Karpas-422 (cell line): ENCODE measurements around the gene XPR1. TPM values are rescaled to one million over a fixed set of nuclear protein-coding genes. Genes with fewer than 3 reads are reported as not detected.

Experiments
- DNase-seq: peaks from one replicate; pipeline ENCODE4 v3.0.0-alpha.2; 2015
- H2AFZ ChIP-seq: fragments of 200-600 bp; sonication (generic); 2 replicates; pipeline ENCODE4 v1.6.1; 2014; ENCODE audit warnings: antibody characterized with exemption, low read length, mixed read lengths
- H3K27ac ChIP-seq: fragments of 200-600 bp; sonication (generic); 2 replicates; pipeline ENCODE4 v1.5.1; 2014; ENCODE audit warnings: mild to moderate bottlenecking, low read length, moderate library complexity
- H3K27me3 ChIP-seq: fragments of 200-600 bp; sonication (generic); 2 replicates; pipeline ENCODE4 v1.6.1; 2014; ENCODE audit warnings: low read length, mixed read lengths
- H3K36me3 ChIP-seq: fragments of 200-600 bp; sonication (generic); 2 replicates; pipeline ENCODE4 v1.6.1; 2014; ENCODE audit warnings: low read length, mixed read lengths; ENCODE audit not compliant: insufficient read depth
- H3K4me1 ChIP-seq: fragments of 200-600 bp; sonication (generic); 2 replicates; pipeline ENCODE4 v1.6.1; 2014; ENCODE audit warnings: mild to moderate bottlenecking, low read length, mixed read lengths
- H3K4me2 ChIP-seq: fragments of 200-600 bp; sonication (generic); 2 replicates; pipeline ENCODE4 v1.6.1; 2014; ENCODE audit warnings: low read length, low read depth, mild to moderate bottlenecking; ENCODE audit not compliant: poor library complexity, severe bottlenecking
- H3K4me3 ChIP-seq: fragments of 200-600 bp; sonication (generic); 2 replicates; pipeline ENCODE4 v1.5.1; 2014; ENCODE audit warnings: mild to moderate bottlenecking, antibody characterized with exemption, low read length, mixed read lengths
- H3K79me2 ChIP-seq: fragments of 200-600 bp; sonication (generic); 2 replicates; pipeline ENCODE4 v1.6.1; 2014; ENCODE audit warnings: mild to moderate bottlenecking, low read length, mixed read lengths
- H3K9ac ChIP-seq: fragments of 200-600 bp; sonication (generic); 2 replicates; pipeline ENCODE4 v1.6.0; 2014; ENCODE audit warnings: low read length
- H3K9me2 ChIP-seq: fragments of 200-600 bp; sonication (generic), shearing (Covaris generic); replicated peaks from 2 replicates; pipeline ENCODE4 v1.6.0; 2014; ENCODE audit warnings: mild to moderate bottlenecking, low read length, moderate library complexity; ENCODE audit not compliant: insufficient read depth
- H3K9me3 ChIP-seq: fragments of 300-700, 200-600 bp; sonication (generic); 2 replicates; pipeline ENCODE4 v1.6.1; 2014; ENCODE audit warnings: low read length, mixed read lengths
- H4K20me1 ChIP-seq: fragments of 200-600 bp; sonication (generic); 2 replicates; pipeline ENCODE4 v1.6.1; 2014; ENCODE audit warnings: mild to moderate bottlenecking, antibody characterized with exemption, low read length, low read depth; ENCODE audit not compliant: insufficient read depth
- total RNA-seq: library from RNA; depleted of rRNA; stranded (reverse); fragments of >200 nt; shearing (Covaris generic); gene quantifications from 2 replicates; pipeline ENCODE4 v1.2.3, GENCODE V29; 2014; ENCODE audit warnings: low replicate concordance

The XPR1 gene
- total RNA-seq, 1 experiment from 2014 or later, result 38.3 TPM

DNA sequence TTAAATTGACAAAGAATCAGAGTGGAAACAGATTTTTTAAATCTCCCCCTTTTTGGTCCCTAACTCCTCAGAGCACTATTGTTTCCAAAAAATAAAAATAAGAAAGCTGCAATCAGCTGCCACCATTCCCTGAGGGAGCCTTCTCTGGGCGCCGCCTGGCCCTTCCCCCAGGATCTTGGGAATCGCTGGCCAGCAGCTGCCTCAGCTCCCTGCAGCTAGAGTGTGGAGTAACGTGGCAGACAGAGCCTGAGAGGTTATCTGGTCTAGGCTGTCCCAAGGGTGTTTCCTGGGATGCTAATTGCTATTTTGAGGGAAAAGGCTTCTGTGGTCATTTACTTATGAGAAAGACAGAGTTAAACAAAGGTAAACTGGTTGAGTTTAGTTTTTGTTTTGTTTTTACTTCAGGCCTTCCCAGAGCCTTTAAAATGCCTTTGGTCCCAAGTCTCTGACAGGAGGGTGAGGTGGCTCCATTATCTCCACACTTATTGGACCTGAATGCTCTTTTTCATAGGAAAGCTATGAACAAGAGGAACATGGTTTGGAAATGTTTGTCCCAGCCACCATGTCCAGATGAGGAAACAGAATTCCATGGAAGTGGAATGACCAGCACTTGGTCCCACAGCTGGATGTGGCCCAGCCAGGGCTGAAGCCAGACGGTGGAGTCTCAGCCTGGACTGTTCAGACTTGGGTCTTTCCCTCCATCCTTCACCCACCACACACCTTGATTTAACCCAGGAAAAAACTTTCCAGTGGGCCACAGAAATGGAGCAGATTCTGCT, 266.8 kb downstream of the XPR1 start:
- H3K36me3 ChIP-seq, result no peaks in the 10 kb centered on the region
- H3K9ac ChIP-seq, result no peak overlapping the region
- DNase-seq, result no peak
- H3K9me3 ChIP-seq, result no peaks in the 10 kb centered on the region
- no peak overlapping the region for H3K4me3 ChIP-seq
- H3K4me1 ChIP-seq, result no peaks in the 10 kb centered on the region
- H4K20me1 ChIP-seq, result no peaks in the 10 kb centered on the region
- no peak overlapping the region for H3K27ac ChIP-seq
- no peaks in the 10 kb centered on the region for H3K79me2 ChIP-seq
- no peak overlapping the region for H3K4me2 ChIP-seq
- H3K9me2 ChIP-seq, result no peaks in the 10 kb centered on the region
- H2AFZ ChIP-seq, result no peak overlapping the region
- no peaks in the 10 kb centered on the region for H3K27me3 ChIP-seq

GRCh38 chr1:180899262-180899661, 267.4 kb downstream of the XPR1 start:
- H3K9ac ChIP-seq, result no peak overlapping the region
- no peak overlapping the region for H3K4me2 ChIP-seq
- no peak overlapping the region for H3K27ac ChIP-seq
- H4K20me1 ChIP-seq, result no peaks in the 10 kb centered on the region
- H3K4me1 ChIP-seq, result no peaks in the 10 kb centered on the region
- no peak for DNase-seq
- H3K27me3 ChIP-seq, result no peaks in the 10 kb centered on the region
- no peak overlapping the region for H2AFZ ChIP-seq
- no peaks in the 10 kb centered on the region for H3K36me3 ChIP-seq
- no peaks in the 10 kb centered on the region for H3K9me3 ChIP-seq
- H3K4me3 ChIP-seq, result no peak overlapping the region
- no peaks in the 10 kb centered on the region for H3K79me2 ChIP-seq
- no peaks in the 10 kb centered on the region for H3K9me2 ChIP-seq

GRCh38 chr1:180901076-180901990, 269.5 kb downstream of the XPR1 start:
- H3K27me3 ChIP-seq, result no peaks in the 10 kb centered on the region
- H2AFZ ChIP-seq, result no peak overlapping the region
- DNase-seq, result no peak
- H3K4me2 ChIP-seq, result no peak overlapping the region
- H3K4me3 ChIP-seq, result no peak overlapping the region
- no peaks in the 10 kb centered on the region for H3K79me2 ChIP-seq
- no peaks in the 10 kb centered on the region for H3K9me3 ChIP-seq
- H3K27ac ChIP-seq, result no peak overlapping the region
- H3K4me1 ChIP-seq, result no peaks in the 10 kb centered on the region
- H3K36me3 ChIP-seq, result no peaks in the 10 kb centered on the region
- no peak overlapping the region for H3K9ac ChIP-seq
- no peaks in the 10 kb centered on the region for H4K20me1 ChIP-seq
- H3K9me2 ChIP-seq, result no peaks in the 10 kb centered on the region

GRCh38 chr1:180902541-180902940, 270.7 kb downstream of the XPR1 start:
- Histone ChIP-seq H3K79me2 (no peaks in the 10 kb centered on the region), H3K36me3 (no peaks in the 10 kb centered on the region), H4K20me1 (no peaks in the 10 kb centered on the region), H3K9ac (no peak overlapping the region), H3K4me1 (no peaks in the 10 kb centered on the region), H2AFZ (no peak overlapping the region), H3K9me2 (no peaks in the 10 kb centered on the region), H3K4me3 (no peak overlapping the region), H3K27me3 (no peaks in the 10 kb centered on the region), H3K9me3 (no peaks in the 10 kb centered on the region), H3K4me2 (no peak overlapping the region), H3K27ac (no peak overlapping the region)
- no peak for DNase-seq

GRCh38 chr1:180905927-180906326, 274.1 kb downstream of the XPR1 start:
- no peaks in the 10 kb centered on the region for H3K79me2 ChIP-seq
- H3K9me3 ChIP-seq, result no peaks in the 10 kb centered on the region

GRCh38 chr1:180906511-180906910, 274.7 kb downstream of the XPR1 start:
- H3K36me3 ChIP-seq, result no peaks in the 10 kb centered on the region
- H3K9me3 ChIP-seq, result no peaks in the 10 kb centered on the region
- H3K4me2 ChIP-seq, result no peak overlapping the region
- H3K79me2 ChIP-seq, result no peaks in the 10 kb centered on the region
- no peaks in the 10 kb centered on the region for H4K20me1 ChIP-seq
- H3K9ac ChIP-seq, result no peak overlapping the region
- no peaks in the 10 kb centered on the region for H3K27me3 ChIP-seq
- no peak overlapping the region for H3K27ac ChIP-seq
- H3K4me3 ChIP-seq, result no peak overlapping the region
- no peaks in the 10 kb centered on the region for H3K4me1 ChIP-seq
- DNase-seq, result no peak
- H3K9me2 ChIP-seq, result no peaks in the 10 kb centered on the region
- no peak overlapping the region for H2AFZ ChIP-seq

More at GRCh38 chr1:180905927-180906326, 274.1 kb downstream of the XPR1 start:
- no peaks in the 10 kb centered on the region for H4K20me1 ChIP-seq
- no peaks in the 10 kb centered on the region for H3K36me3 ChIP-seq
- no peak overlapping the region for H2AFZ ChIP-seq
- DNase-seq, result no peak
- H3K9me2 ChIP-seq, result no peaks in the 10 kb centered on the region
- H3K4me2 ChIP-seq, result no peak overlapping the region
- H3K4me3 ChIP-seq, result no peak overlapping the region
- H3K9ac ChIP-seq, result no peak overlapping the region
- H3K27me3 ChIP-seq, result no peaks in the 10 kb centered on the region
- H3K4me1 ChIP-seq, result no peaks in the 10 kb centered on the region
- no peak overlapping the region for H3K27ac ChIP-seq

DNA sequence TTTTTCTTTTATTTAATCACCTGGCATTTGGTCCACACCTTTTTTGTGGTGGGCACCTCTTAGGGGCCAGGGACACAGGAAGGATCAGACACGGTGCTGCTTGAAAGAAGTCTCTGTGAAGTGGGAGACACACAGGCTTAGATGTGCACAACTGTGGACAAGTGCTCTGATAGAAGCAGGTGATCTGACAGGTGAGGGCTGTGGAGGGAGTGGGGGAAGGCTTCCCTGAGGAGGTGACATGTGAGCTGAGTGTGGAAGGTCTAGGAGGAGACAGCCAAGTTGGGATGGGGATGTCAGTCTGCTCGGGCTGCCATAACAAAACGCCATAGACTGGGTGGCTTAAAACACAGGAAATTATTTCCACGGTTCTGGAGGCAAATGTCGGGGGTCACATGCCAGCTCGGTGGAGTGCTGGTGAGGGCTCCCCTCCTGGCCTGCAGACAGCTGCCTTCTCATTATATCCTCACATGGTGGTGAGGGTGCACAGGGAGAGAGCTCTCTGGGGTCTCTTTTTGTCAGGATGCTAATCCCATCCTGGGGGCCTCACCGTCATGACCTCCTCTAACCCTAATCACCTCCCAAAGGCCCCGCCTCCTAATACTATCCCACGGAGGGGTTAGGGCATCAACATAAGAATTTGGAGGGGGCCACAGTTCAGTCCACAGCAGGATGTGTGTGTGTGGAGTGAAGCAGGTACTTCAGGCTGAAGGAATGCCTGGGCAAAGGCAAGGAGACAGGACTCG, 275.7 kb downstream of the XPR1 start:
- no peak for DNase-seq
- Histone ChIP-seq H3K4me2 (no peak overlapping the region), H3K9ac (no peak overlapping the region), H3K36me3 (no peaks in the 10 kb centered on the region), H4K20me1 (no peaks in the 10 kb centered on the region), H2AFZ (no peak overlapping the region), H3K27me3 (no peaks in the 10 kb centered on the region), H3K27ac (no peak overlapping the region), H3K4me1 (no peaks in the 10 kb centered on the region), H3K4me3 (no peak overlapping the region), H3K79me2 (no peaks in the 10 kb centered on the region), H3K9me2 (no peaks in the 10 kb centered on the region), H3K9me3 (no peaks in the 10 kb centered on the region)
